Stimulated activated CD4-positive, alpha-beta T cell treated with anti-CD3 and anti-CD28 coated beads, TNF-alpha, amount 100 ng/mL, for 24 hours (primary cell): Measurements from ENCODE around the gene COL12A1.
"Not testable (repeated sequence)": the region's sequence is repeated elsewhere in the genome, so short reads cannot be mapped to it uniquely, and the experiment has no call there.

Experiments used
- DNase-seq, 3 experiments: peaks; one replicate each; pipeline ENCODE4 v3.0.0-alpha.2; 2020; ENCODE audit warnings: low read depth in 3 of 3

Gene COL12A1

GRCh38 chr6:75211920-75212590 is 6.2 kb upstream of the COL12A1 start:
- no peak for DNase-seq

- peak in 1 of 3 experiments; percentile 52 for DNase-seq
Measured at GRCh38 chr6:75210885-75211739, 5.3 kb upstream of the COL12A1 start.

DNA sequence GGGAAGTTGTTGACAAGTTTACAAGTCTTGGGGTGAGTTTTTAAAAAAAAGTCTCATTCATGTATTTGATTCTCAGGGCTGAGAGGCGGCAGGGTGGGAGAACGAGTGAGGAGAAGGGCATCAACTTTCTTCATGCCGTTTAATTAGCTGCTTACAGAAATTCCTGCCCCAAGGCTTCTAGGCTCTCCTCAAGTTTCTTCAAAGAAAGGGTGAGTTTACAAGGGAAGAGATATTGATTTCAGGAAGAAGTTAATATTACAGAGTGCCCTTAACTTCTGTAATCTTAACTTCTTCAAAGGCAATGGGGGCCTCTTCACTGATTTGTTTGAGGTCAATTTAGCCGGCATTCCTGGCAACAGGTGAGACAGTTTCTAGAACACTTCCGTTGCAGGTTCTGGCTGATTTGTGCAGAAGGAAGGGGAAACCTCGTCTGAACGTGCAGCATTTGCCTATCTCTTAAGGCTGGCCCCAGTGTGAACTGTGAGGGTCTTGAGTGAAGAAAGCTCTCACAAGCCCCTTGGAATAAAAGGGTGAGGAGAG is 3.4 kb upstream of the COL12A1 start:
- no peak for DNase-seq

DNA sequence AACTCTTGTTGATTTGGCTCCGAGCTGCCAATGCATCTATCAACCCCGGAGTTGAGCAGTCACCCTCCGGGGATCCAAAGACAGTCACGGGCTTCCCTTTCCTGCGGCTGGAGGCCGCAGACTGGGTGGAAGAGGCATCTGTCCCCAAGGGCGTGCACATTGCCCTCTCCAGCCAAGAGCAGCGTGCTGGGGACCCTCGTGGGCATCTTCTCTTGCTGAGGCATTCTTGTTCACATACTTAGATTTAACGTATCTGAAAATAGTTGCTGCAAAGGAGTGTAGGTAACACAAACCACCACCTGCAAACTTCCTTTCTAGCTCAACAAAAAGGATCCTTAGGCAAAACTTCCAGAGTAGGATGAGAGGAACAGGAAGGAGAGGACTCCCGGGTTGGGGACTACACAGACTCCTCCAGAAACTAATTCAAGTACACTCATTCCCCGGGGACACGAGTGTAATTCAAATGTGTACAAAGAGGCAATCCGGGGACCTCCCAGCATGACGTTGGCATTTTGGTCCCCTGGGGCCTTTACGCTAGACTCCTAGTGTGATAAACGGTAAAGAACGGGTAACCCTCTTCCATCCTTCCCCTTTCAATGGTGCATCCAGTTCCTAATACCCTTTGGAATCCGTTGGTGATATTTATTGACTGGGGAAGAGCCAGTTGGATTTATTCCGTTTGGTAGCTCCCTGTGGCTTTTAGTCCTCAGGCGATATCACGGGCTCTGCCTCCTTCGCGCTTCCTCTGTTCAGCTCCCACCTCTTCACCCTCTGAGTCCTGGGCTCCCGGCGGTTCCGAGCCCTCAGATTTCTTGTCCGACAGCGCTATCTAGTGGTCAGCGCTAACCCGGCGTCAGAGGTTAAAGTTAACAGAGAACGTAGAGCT is 2.7 kb upstream of the COL12A1 start:
- peak; percentile 77 to 79 (median 79) for DNase-seq

DNA sequence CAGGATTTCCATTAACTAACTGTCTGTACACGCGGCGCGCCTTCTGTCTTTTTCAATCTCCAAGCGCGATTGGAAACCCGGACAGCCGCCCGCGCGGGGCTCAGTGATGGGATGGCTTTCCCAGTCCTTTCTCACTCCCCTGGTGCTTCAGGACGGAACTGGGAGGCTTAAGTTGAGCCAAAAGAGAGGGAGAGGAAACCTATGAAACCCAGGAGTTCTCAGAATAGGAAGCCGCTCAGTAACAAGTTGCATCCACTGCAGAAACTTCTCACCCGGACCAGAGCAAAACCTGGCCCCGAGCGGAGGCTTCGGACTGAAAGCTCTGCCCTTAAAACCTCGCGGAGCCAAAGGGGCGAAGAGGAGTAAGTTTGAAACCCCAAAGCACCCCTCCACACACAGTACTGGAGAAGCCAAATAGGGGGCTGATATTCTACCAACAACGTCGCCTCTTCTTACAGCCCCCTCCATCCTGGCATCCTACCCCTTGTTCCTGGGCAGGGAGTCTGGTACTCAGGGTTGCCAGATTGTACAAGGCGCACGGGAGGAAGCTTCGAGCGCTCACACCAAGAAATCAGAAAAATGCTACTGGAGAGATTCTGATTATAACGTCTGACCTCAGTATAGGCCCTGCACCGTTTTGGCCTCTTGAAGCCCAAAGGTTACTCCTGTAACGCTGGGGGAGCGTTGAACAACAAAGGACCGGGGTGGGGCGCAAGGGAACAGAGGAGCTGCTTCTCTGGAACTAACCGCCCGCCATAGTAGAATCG is 906 bp upstream of the COL12A1 start:
- DNase-seq: no peak

DNA sequence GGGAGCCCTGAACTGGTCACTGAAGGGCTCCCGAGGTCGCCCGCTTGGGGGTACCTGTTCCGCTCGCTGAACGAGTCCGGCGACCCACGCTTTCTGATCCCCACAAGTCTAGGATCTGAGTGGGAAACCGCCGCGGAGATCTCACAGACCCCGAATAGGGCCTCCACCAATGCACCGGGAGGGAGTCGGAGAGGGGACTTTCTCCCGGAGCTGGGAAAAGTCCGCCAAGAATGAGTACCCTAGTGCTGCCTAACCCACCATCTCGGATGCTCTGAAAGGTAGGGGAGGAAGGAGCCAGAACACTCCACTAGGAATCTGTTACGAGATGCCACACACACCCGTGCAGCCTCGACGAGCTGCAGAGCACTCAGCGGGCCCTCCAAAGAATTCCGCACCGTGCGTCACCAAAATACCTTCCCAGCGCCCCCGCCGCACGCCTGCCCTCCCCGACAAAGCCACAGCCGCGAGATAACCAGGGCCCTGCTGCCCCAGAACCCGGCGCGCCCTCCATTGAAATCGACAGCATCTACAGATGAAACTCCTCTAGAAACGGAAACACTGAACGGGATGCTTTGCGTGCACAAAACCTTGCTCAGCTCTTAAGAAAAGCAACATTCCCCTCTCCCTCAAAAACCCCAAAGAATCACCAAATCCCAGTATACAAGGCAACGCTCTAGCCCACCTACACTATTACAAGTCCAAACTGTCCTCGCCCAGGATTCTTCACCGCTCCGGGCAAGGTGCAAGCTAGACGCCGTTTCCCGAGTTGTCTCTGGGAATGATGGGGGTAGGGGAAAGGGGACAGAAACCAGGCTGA is 686 bp downstream of the COL12A1 start:
- no peak for DNase-seq

DNA sequence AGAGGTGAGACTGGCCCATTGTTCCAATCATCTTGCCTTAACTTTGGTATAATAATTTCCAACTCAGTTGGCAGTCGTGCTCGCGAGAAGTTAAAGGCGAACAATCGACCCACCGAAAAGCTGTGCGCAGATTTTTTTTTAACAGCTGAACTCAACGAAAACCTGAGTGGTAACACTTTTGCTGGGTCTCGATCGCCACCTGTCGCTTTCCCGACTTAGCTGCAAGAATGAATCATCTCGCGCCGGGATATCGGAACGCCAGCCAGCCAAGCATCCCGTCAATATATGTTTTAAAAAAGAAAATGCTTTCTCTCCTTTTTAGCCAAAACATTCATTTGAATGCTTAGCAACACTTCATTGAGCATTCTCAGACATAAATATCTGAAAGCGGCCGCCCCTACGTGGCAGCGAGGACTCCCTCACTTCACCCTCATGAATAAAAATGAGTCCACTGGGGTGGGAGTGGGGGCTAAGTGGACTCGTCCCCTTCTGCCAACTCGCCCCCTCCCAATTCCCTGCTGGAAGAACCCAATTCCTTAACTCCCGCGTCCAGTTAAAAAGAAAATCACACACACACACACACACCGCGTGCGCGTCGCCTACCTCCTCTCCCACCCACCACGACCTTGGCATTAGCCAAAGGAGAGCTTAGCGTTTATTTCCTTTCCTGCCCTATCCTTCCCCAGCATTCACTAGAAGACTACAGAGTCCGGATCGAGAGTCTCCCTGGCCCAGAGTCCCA is 1.5 kb downstream of the COL12A1 start:
- DNase-seq: peak in 1 of 3 experiments; percentile 45

DNA sequence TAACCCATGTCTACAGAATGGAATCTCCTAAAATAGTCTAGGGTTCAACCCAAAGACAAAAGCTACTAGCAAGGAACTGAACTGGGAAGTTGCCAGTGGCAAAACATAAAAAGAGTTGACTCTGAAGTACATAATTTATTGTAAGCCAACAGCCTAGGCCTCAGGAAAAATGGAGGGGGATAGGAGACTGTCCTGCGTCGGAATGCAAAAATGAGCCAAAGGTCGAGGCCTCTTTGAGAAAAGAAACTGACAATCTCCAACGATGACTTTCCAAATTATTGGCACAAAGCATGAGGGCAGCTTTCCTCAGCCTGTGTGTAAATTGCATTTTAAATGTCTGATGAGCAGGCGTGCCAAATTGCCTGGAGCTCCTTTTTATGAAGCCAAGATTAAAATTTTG is 2.1 kb downstream of the COL12A1 start:
- DNase-seq: no peak

GRCh38 chr6:75202676-75203131 is 3.1 kb downstream of the COL12A1 start:
- no peak for DNase-seq

- no peak for DNase-seq
Measured at GRCh38 chr6:75201901-75202672, 3.8 kb downstream of the COL12A1 start.

DNA sequence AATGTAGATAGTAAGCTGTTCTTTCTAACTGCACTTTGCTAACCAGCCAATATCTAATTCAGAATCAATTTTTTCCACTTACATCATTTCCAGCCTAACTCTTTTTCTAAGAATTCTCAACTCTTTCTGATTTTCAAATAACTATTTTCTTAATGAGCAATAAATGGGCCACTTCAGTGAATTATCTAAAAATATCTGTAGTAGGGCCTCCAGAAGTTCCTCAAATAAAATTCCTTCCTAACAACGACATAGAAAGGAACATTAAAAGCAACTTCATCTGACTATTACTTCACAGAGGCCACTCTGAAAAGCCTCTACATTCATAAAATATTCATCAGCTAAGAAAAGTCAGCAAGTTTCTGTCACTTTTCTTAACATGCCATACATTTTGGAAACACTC is 4.8 kb downstream of the COL12A1 start:
- no peak for DNase-seq

GRCh38 chr6:75199889-75200288 is 6.0 kb downstream of the COL12A1 start:
- no peak for DNase-seq

DNA sequence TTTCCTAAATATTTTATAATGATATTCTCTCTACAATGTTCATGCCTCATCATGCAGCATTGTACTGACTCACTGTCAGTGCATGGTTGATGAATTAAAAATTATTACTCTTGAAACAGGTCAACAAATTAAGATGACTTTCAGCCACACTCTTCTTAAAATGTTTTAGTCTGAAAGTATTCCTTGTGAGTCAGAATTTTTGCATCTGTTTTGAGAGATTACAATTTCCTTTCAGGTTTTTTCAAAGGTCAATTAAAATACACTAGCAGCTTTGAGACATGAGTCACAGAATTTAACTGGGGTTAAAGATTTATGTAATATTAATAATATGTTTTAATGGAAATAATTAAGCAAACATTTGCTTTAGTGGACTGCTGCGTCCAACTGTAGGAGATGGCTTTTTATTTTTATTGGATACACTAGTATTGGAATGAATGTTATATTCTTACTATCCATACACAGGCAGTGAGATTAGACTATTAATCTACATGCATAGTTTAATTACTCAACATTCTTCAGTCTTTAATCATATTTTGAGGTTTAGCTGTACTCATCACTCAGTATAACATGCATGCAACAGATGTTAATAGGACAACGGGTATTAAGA is 9.7 kb downstream of the COL12A1 start:
- DNase-seq: no peak

DNA sequence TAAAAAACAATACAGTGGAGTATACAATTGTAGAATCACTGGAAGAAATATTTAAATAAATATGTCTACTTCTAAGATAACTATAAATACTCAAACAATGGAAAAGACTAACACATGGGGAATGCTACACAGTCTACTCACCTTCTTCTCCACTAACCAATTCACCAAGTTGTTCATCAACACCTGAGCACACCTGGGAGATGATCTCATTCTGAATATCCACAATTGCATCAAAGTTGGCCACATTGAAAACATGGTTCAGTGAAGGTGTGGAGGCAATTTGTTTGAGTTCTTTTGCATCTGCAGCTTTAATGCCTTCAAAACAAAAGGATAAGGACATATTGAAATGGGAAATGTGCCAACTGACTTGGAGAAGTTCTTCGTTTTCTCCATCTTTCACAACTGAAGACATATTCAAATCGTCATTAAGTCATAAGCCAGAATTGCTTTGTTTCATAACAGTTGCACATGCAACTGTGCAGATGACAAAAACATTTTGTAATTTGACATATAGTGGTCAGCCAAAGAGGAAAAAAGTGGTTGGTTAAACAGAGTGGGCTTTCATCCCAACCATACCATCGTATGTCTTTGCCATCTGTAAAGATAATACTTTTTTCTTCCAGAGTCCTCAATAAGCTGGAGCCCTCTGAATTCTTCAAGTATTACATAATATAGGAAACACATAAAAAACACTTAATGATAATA is 17.5 kb downstream of the COL12A1 start:
- no peak for DNase-seq

GRCh38 chr6:75186581-75186980 is 19.3 kb downstream of the COL12A1 start:
- not testable (repeated sequence) for DNase-seq

DNA sequence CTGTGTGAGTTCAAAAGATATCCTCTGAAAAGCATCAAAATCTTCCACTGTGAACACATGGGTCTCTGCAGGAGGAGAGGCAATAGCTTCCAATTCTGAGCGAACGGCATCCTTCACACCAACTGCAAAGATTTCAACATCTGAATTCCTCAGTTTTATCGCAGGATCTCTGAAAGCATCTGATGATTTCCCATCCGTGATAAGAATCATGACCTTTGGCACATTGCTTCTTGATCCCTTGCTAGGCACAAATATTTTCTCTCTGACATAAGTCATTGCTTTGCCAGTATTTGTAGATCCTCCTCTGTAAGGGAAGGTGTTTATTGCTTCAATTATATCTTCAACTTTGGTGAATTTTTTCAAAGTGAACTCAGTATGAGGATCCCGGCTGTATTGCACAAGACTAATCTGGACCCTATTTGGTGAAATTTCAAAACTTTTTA is 22.7 kb downstream of the COL12A1 start:
- no peak for DNase-seq

GRCh38 chr6:75180864-75181263 is 25.0 kb downstream of the COL12A1 start:
- DNase-seq: no peak

DNA sequence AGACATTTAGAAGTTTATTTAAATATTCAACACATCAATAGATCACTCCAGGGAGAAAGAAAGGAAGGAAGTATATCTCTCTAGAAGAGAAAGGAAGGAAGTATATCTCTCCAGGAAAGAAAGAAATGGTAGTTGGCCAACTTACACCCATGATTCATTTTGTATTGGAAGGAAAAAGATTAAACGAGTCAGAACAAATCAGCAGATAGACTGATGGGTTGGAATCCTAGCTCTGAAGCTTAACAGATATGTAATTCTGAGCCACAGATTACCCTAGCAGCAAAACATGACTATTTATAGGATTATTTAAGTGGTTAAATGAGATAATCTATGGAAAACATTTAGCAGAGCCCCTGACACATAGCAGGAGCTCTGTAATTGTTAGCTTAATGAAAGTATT is 27.1 kb downstream of the COL12A1 start:
- no peak for DNase-seq
